ENCODE measurements around the gene TBL2.
"Not testable (repeated sequence)": the region's sequence is repeated elsewhere in the genome, so short reads cannot be mapped to it uniquely, and the experiment has no call there.

Gene TBL2

DNA sequence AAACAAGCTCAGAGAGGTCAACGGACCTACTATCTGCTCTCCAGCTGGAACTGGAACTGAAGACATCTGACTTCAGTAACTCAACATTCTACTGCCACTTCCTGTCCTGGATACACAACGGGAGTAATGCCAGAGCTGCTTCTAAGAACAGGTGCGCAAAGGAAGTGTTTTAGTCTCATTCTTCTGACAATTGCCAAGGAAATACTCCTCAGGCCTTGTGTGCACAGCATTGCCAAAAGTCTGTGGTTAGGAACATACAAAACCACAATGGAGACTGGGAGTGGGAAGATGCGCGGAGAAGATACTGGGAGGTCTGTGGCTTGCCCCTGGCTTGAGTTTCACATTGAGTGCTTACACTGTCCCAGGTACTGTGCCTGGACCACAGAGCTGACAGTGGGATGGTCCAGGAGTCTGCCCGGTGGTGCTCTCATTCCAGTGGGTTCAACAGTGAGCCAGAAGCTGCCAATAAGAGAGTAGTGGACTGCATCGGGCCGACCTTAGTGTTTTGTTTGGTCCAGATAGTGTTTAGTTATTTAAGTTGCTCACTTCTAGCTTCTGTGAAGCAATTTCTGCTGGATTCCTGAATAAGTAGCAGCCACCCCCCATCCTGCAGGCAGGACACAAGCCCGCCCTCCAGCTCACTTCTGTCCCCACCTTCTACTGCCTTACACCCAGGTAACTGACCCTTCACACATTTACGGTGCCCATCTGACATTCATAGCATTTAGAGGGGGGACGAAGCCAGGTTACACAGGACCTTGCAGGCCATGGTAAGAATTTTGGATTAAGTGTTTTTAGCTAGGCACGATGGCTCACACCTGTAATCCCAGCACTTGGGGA, 10.3 kb downstream of the TBL2 start:
- DNase-seq = no peak

DNA sequence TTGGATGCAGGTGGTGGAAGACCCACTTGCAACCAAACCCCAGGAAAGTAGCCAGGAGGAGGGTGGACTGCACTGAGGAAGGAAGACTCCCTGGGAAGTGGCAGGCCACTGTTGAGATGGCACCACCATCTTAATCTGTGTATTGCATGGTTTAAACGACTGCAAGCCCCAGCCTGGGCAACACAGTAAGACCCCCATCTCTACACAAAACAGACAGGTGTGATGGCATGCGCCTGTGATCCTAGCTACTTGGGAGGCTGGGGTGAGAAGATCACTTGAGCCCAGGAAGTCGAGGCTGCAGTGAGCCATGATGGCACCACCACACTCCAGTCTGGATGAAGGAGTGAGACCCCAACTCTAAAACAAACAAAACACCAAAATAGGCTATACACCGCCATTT, 11.2 kb downstream of the TBL2 start:
- DNase-seq = no peak

DNA sequence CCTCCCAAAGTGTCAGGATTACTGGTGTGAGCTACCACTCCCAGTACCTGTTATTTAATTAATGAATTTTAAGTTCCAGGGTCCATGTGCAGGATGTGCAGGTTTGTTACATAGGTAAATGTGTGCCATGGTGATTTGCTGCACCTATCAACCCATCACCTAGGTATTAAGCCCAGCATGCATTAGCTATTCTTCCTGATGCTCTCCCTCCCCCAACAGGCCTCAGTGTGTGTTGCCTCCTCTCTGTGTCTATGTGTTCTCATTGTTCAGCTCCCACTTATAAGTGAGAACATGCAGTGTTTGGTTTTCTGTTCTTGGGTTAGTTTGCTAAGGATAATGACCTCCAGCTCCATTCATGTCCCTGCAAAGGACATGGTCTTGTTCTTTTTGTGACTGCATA, 11.9 kb downstream of the TBL2 start:
- not testable (repeated sequence) for DNase-seq

DNA sequence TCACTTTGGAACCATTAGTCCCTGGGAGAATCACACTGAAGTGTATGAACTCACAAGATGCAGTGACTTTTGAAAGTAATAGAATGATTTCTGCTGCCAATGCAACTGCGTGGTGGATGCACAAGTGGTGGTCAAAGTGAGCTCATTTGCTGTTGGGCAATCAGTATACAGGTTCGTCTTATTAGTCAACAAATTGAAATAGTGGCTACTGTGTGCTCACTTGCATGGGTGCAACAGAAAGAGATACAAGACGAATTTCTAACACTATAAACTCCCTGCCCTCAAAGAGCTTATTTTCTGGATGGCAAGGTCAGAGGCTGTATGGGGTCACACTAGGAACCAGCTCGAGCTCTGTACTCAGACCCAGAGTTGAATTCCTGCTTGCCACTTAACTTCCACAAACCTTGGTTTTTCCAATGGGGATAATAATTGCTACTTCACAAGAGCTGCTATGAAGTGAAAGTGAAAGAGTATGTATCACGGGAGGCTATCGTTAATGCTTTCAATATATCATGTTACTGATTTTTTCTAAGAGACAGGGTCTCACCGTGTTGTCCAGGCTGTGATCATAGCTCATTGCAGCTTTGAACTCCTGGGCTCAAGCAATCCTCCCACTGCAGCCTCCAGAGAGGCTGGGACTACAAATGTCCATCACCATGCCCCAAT, 12.6 kb downstream of the TBL2 start:
- DNase-seq = no peak

DNA sequence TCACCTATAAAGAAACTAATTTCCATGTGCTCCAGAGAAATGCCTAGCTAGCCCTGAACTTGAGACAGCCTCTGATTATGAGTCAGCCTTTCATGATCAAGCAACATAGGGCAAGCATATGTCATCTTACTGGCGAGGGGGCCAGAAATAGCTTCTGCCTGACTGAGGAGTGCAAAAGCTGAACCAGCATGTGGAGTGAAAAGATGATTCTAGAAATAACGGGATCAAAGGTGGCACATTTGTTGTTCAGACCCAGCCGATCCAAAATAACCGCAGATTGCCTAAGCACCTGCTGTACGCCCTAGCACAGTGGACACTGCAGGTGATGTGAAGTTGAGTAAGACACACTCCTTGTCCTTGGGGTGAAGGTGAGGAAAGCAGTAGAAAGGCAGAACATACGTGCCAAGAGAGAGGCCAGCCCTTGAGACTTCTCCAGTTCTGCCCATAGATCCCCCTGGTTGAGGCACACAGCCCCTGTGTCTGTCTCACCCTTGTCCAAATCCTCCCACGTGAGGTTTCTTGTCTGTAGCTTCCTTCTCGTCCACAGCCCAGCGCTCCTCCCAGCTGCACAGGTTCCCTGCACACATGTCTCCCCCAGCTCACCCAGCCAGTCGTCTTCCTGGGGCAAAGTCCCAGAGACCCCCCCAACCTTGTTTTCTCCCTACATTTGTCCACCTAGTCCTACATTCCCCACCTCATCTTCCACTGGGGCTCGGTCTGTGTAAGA, 18.1 kb downstream of the TBL2 start:
- DNase-seq = peak in 1 of 2 experiments; percentile 13

DNA sequence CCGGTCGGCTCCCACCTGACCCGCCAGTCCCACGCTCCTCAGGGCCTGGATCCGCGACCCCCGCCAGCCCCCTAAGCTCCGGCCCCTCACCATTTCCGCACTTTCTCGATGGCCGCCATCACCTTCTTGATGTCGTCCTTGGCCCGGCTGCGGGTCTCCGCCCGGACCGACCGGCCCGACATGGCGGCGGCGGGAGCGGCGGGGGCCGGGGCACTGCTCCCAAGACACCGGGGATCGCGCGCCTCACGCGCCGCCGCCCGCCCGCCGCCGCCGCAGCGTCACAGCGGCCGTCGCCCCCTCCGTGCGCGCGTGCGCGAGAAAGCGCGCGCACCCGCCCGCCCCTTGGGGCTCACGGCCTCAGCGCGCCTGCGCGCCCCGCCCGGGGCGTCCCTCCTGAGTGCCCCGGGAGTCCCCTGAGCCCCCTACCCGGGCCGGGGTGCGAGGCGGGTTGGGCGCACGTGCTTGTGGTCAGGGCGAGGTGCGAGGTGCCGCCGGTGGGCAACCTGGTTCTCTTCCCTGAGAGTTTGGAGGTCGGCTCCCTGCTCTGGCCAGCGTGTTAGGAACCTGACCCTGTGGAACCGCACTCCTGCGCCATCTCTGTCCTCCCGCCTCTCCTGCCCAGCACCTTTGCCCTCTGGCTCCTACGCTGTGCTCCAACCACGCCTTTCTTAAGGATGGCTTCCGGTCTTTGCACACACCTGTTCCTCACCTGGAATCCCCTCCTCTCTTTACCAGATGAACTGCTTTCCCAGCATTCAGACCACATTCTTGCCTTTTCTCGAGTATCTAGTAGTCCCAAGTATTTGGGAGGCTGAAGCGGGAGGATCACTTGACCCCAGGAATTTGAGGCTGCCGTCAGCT, 20.8 kb downstream of the TBL2 start, which contains the start of gene BCL7B:
Gene BCL7B (minus strand): TSS at position 294 of the 861 bp plus-strand sequence. CDS start 112 bp downstream, at position 182.
- peak in 1 of 2 experiments; percentile 58 for DNase-seq

DNA sequence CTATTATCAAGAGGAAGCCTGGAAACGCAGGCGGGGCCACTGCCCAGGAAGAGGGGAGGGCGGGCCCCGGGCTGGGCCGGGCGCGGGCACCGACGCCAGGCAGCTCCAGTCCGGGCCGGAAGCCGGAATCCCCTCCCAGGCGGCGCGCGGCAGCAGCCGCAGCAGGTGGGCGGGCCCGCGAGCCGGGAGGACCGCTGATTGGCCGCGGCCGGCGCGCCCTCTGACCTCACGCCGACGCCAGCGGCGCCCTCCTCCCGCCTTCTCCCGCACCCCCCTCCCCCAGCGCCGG, 21.3 kb downstream of the TBL2 start:
- DNase-seq = peak; percentile 11 to 77

DNA sequence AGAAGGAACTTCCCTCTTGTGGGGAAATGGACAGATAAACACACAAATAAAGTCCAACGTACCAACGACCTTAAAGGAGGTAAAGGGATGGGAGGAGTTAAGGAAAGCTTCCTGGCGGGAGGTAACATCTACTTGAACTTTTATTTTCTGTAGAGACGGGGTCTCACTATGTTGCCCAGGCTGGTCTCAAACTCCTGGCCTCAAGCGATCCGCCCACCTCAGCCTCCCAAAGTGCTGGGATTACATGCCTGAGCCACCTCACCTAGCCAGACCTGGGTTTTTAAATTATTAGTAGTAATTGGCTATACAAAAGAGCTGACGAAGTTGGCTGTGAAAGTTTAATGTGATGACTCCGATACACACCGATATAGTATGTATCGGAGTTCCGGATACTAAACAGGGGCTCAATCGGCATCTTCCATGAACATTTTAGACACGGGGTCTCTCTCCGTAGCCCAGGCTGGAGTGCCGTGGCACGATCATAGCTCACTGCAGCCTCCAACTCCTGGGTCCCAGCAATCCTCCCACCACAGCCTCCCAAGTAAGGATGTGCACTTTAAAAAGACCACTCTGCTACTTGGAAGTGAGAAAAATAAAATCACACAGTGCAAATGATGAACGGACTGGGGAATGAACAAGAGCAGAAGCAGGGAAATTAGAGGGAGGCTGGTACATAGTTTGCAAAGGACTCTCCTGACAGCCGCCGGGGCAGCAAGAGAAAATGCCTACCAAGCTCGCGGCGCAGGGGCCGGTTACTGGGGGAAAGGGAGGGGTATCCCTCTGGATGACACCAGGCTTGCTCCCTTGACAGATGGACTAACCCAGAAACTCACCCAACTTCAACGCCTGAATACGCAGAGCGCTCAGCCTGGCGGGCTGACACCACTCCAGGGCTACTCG, 21.9 kb downstream of the TBL2 start:
- DNase-seq = no peak

DNA sequence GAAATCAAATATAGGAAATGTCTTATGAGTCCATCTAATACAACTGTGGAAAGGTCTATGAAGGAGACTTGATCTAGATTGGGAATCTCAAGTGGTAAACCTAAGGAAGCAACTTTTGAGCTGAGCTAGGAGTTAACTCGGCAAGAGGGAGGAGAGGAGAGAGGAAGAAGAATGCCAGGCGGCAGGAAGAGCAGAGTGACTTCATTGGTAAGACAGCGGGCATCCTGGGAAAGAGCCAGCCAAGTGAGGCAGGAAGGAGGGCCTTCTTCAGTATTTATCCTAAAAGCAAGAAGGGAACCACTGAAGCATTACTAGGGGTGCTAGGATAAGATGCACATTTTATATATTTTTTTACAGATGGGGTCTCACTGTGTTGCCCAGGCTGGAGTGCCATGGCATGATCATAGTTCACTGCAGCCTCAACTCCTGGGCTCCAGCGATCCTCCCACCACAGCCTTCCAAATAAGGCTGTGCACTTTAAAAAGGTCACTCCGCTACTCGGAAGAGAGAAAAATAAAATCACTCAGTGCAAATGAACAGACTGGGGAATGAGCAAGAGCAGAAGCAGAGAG, 22.9 kb downstream of the TBL2 start:
- DNase-seq = no peak

DNA sequence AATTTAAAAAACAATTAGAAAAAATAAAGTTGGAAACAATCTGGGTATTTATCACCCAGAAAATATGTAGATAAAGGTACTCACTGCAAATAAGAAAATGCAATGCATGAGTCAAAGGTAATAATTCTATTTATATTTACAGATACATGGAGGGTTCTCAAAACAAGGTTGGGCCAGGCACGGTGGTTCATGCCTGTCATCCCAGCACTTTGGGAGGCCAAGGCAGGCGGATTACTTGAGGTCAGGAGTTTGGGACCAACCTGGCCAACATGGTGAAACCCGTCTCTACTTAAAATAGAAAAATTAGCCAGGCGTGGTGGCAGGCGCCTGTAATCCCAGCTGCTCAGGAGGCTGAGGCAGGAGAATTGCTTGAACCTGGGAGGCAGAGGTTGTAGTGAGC, 28.3 kb downstream of the TBL2 start:
- DNase-seq = not testable (repeated sequence)

DNA sequence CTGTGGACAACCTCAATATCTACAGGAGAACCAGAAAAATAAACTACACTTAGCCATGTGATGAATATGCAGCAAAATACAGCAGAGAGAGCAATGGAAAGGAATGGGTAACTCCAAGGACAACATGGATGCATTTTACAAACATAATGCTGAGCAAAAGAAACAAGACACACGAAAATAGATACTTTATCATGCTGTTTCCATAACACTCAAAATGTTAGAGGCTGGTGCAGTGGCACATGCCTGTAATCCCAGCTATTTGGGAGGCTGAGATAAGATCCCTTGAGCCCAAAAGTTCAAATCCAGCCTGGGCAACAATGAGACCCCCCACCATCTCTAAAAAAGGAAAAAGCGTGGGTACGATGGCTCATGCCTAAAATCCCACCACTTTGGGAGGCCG, 29.2 kb downstream of the TBL2 start:
- no peak for DNase-seq

DNA sequence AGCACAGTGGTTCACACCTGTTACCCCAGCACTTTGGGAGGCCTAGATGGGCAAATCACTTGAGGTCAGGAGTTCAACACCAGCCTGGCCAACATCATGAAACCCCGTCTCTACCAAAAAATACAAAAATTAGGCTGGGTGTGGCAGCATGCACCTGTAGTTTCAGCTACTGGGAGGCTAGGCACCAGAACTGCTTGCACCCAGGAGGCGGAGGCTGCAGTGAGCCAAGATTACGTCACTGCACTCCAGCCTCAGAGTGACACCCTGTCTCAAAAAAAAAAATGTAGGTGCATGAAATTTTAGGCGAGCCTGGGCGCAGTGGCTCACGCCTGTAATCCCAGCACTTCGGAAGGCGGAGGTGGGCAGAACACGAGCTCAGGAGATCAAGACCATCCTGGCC, 30.5 kb downstream of the TBL2 start:
- no peak for DNase-seq

DNA sequence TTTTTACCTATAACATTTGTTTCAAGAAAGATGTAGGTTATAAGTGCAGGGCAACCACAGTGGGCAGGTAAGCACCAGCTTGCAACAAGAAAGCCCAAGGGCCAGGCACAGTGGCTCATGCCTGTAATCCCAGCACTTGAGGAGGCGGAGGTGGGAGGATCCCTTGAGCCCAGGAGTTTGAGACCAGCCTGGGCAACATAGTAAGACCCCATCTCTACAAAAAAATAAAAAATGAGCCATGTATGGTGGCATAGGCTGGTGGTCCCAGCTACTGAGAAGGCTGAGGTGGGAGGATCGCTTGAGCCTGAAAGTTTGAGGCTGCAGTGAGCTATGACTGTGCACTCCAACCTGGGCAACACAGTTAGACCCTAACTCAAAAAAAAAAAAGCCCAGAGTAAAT, 33.7 kb downstream of the TBL2 start:
- DNase-seq = no peak

DNA sequence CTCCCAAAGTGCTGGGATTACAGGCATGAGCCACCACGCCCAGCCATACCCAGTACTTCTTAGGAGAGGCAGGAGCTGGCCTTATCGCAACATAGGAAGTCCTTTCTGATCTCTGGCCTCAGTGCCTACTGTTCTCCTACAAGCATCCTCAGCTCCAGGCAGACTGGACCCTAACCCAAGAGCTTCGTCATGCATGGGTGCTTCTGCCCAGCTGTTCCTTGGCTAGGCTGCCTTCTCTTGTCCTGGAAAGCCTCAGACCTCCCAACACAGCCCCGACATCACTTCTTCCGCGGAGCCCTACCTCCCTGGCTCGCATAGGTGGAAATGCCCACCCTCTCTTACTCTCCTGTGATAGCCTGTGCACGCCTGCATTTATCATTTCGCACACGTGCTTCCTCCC, 36.7 kb downstream of the TBL2 start:
- no peak for DNase-seq

DNA sequence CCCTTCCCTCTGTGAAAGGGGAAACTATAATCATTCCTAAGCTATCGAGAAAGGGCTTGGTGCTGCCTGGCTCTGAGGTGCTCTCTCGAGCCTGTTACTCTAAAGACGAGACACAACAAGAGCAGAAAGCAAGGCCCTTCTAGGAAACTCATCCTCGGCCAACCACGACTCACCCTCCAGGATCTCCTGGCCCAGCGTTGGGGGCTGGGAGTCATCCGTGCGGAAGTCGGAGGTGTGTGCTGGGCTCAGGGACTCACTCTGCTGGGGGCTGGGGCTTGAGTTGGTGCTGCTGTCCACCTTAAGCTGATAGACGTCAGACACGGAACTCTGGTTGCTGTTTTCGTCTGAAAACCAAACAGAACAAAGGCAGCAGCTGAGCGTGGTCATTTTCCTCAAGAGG, 38.7 kb downstream of the TBL2 start:
- DNase-seq = no peak

DNA sequence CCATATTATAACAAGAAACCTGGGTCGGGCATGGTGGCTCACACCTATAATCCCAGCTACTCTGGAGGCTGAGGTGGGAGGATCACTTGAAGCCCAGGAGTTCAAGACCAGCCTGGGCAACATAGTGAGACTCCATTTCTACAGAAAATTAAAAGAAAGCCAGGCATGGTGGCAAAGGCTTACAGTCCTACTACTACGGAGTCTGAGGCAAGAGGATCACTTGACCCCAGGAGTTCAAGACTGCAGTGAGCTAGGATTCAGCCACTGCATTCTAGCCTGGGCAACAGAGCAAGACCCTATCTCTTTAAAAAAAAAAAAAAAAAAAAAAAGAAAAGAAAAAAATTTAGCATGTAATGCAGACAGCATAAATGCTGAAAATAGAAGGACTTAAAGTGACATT, 39.9 kb downstream of the TBL2 start:
- DNase-seq = not testable (repeated sequence)

DNA sequence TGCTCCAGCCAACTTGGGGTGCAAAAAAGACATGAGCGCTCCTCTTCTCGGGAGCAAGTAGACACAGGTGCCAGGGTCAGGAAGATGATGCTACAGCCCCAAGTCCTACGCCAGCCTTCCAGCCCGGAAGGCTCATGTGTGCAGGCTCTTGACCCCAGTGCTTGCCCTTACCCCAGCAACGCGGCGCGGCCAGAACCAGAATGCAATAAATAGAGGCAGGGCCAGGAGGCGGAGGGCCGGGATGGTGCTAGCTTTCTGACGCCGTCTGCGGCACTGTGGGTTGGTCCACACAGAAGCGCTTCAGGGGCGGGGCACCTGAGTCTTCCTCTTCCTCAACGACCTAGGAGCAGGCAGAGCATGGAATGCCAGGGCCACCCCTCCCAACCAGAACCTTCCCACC, 41.3 kb downstream of the TBL2 start:
- DNase-seq = no peak

DNA sequence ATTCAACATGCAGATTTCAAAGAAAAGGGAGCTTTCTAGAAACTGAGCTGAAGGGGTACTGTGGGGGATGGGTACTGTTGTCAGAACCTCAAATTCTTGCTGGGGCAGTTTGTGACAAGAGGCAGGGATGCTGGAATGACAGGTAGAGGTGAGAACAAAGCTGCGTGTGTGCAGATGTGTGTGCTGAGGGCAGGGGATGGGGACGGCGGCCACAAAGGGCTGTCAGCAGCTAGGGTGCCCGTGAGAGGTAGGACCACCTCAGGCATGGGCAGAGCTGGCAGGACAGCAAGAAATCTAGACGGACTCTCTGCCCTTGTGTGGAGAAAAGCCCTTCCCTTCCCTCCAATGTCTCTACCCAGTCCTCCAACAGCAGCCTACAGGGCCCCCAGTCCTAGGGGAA, 41.9 kb downstream of the TBL2 start:
- DNase-seq = no peak

DNA sequence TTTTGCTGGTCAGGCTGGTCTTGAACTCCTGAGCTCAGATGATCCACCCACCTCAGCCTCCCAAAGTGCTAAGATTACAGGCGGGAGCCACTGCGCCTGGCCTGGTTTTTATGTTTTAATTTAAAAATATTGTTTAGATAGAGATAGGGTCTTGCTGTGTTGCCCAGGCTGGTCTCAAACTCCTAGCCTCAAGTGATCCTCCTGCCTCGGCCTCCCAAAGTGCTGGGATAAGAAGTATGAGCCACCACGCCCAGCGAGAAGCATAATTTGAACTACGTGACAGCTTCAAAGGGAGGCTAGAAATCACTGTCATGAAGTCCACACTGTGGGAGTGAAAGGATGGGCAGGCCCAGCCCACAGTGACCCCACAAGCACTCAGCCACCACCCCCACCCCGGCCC, 42.5 kb downstream of the TBL2 start:
- DNase-seq = not testable (repeated sequence)

DNA sequence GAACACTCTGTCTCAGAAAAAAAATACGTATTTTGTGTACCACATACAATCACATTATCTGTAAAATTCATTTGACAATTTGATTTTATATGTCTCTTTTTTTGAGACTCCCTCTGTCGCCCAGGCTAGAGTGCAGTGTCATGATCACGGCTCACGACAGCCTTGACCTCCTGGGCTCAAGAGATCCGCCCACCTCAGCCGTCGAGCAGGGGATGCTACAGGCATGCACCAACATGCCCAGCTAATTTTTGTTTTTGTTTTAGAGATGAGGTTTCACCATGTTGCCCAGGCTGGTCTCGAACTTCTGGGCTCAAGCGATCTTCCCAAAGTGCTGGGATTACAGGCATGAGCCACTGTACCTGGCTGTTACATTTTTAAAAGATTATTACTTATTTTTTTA, 44.6 kb downstream of the TBL2 start:
- no peak for DNase-seq

DNA sequence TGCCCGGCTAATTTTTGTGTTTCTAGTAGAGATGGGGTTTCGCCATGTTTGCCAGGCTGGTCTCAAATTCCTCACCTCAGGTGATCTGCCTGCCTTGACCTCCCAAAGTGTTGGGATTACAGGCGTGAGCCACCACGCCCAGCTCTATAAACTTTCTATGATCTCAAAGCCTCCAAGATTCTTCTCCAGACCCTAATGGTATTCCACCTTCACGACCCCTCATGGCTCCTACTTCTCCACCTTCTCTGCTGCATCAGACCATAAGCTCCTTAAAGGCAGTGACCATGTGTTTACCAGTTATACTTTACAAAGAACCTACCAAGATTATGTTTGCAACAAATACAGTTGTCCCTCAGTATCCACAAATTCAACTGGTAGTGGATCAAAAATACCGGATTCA, 46.2 kb downstream of the TBL2 start:
- DNase-seq = no peak

DNA sequence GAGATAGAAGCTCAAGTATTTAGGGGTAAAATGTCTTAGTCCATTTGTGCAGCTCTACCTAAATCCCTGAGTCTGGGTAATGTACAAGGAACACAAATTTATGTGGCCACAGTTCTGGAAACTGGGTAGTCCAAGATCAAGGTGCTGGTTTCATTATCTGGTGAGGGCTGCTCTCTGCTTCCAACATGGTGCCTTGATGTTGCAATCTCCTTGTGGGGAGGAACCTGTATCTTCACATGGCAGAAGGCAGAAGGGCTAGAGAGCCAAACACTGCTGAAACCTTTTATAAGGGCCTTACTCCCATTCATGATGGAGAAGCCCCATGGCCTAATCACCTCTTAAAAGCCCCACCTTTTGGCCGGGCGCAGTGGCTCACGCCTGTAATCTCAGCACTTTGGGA, 47.6 kb downstream of the TBL2 start:
- DNase-seq = no peak

Measured in NCI-H446 (cell line).